GM21723 (cell line): ENCODE measurements around the gene TSSC4.
A peak's percentile ranks its signal among the peaks of the same experiment; 100 is the strongest.

Experiments
- ATAC-seq: cut with Tn5 transposase; IDR thresholded peaks from one replicate; pipeline ENCODE4 v1.9.1; 2021; ENCODE audit warnings: mild to moderate bottlenecking, moderate library complexity; ENCODE audit not compliant: unreplicated experiment

Gene TSSC4

DNA sequence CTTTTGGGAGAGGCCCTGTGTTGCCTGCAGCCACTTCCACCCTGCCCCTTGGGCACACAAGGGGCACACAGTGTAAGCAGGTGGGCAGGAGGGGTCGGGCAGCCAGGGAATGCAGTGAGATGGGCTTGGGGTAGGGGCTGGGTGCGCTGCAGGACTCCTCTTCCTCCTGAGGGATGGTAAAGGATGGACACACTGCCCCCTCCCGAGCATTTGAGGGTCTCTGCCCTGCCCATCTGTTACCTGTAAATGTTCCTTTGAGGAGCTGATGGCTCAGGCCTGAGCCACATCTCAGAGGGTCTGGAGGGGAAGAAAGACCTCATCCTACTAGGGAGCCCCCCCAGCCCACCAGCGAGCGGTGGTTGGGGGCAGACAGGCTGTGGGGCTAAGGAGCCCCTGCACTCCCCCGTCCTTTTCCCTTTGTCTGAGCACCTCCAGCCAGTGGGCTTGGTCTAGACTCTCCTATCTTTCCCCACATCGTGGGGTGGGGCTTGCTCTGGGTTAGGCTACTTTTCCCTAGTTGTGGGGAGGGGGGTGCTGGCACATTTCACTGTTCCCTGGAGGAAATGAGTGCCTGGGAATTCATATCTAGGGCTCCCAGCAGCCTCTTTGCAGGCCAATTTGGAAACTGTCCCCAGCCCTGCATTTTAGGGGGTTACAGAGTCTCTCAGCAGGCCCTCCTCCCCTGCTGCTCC is 1.7 kb upstream of the TSSC4 start:
- ATAC-seq: no peak

DNA sequence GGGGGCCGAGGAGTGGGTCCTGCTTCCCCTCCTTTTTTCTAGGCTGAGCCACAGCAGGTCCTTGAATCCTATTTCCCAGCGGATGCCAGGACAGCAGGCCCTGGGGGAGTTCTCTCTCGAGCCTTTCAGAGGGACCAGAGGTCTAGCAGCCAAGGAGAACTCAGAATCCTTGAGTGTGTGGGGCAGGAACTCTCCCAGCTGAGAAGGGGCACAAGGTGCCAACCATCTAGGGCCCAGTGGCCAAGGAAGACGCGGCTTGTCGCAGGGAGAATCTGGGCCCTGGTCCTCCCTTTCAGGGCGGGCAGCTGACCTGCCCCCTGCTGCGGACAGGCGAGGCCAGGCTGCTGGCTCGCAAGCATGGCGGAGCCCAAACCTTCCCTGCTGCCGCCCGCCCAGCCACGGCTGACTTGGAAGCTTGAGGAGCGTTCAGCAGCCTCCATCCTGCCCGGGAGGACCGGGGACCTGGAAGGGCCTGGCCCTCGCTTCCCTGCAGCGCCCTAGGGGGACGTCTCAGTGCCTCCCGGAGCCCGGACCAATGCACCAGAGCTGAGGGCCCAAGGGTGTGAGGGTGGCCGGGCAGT is 972 bp upstream of the TSSC4 start:
- ATAC-seq: peak; percentile 3

GRCh38 chr11:2400762-2401435 is 349 bp downstream of the TSSC4 start:
- ATAC-seq: peak; percentile 4

- no peak for ATAC-seq
These were observed 960 bp downstream of the TSSC4 start for GRCh38 chr11:2401436-2401984.

- no peak for ATAC-seq
These were observed 1.6 kb downstream of the TSSC4 start for GRCh38 chr11:2402106-2402505.

- ATAC-seq: no peak
These were observed 2.5 kb downstream of the TSSC4 start for GRCh38 chr11:2402890-2403645.

DNA sequence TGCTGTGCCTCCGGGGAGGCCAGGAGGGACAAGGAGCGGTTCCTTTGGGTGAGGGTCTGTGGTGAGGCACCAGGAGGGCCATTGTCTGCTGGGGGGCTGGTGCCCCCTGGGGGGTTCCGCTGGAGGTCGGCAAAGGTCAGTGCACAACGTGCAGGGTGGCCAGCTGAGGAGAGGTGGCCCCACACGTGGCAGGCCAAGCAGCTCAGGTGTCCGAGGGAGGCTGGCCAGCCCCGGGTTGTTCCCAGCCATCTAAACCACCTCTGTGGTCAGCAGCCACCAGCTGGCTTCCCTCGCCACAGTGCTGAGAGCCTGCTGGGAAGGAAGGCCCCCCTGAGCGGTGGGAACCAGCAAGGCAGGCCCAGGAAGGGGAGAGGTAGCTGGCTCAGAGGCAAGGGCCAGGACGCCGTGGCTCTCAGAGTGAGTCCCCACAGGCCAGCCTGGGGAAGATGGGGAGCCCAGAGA is 4.2 kb downstream of the TSSC4 start:
- ATAC-seq: no peak

DNA sequence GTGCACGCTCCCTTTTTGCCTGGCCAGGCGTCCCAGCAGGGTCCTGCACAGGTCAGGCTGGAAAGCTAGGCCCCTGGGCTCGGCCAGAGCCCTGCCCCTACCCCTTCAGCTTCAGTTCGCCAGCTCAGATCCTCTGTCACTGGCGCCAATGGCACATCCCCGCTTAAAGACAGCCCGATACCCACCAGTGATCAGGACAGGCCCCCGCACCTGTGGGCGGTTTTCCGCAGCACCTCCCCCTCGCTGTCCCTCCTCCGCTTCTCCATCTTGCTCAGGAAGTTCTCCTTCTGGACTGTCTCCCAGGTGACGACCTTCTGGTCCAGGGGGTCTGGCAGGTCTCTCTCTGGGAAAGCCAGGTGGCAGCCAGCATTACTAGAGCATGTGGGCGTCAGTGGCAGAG is 5.9 kb downstream of the TSSC4 start:
- ATAC-seq: no peak

DNA sequence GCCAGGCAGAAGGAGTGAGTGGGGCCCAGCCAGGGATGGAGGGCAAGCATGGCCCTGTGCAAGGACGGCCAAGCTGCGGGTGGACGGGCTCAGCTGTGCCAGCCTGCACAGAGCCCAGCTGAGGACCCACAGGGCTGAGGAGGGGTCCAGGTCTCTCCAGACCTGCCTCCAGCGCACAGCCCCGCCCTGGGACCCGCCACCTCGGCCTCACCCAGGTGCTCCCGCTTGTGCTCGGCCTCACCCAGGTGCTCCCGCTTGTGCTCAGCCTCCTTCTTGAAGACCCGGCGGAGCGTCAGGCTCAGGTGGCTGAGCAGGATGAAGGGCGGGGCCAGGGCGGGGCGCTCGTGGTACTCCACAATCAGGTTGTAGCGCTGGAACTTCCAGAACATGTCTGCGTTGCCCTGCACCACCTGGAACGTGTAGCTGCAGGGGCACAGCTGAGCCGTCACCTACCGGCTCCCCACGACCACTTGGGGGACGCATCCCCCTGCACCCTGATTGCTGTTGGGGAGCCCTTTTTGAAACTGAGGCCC is 6.4 kb downstream of the TSSC4 start:
- ATAC-seq: no peak

- no peak for ATAC-seq
These were observed 8.1 kb downstream of the TSSC4 start for GRCh38 chr11:2408671-2409070.

DNA sequence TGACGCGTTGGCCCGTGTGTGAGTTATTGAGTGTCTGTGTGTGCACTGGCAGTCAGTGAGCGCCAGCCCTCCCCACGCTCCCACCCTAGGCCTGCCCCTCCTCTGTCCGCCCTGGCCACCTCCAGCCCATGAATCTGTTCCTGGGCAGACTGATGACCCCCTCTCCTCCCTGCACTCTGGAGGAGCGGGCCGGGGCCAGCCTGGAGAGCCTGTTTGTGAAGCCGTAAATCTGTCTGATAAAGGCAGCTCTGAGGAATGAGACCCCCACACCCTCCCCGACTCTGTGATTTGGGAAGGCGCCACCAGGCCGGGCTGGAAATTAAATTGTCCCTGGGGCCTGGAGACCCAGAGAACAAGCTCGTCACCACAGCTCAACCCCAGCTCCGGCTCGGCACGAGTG is 8.6 kb downstream of the TSSC4 start:
- no peak for ATAC-seq

DNA sequence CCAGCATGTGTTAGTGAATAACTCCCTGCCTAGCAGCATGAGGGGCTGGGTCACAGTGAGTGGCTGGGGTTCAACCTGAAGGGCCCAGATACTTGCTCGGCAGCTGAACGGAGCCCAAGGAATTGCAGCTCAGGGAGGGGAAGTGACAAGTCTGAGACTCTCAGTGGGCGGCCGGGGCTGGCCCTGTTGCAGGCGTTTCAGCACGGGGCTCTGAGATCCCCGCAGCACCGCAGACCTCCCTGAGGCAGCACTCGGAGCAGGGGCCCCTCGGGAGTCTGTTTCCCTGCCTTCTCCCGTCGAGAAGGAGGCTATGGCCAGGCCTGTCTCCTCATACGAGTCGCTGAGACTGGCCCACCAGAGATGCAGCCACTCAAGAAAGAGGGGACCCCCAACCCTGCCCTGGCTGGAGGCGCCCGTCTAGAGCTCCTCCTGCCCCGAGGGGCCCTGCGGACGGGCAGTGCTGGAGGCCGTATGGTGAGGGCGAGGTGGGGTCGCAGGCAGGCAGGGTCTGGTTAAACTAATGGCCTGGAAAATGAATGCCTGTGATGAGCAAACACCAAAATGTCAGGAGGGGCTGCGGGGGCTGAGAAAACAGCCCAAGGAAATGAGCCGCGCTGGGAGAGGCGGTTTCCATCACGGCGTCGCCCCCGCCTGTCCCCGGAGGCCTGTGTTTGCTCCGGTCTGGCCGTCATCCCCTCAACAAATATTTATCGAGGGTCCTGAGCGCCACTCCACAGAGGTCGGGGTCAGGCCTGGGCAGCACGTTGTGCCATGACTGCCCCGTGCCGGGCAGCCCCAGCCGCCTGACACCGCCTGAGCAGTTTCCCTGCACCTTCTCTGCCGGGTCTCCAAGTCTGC is 9.3 kb downstream of the TSSC4 start:
- no peak for ATAC-seq

DNA sequence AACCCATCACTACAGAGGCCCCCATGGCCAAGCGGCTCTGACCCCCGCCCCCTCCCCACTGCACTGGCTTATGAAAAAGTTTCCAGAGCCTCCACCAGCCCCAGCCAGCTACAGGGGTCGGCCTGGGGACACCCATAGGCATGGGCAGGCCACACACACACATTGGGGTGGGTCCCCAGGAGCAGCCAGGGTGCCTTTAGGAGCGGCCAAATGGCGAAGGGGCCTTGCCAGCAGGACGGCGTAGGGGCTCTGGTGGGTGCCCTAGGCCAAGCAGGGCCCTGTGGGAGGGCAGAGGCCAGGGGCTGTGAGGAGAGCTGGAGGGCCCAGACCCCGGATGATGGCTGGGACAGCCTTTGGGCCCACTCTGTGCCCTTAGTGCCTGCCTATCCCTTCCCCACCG is 10.1 kb downstream of the TSSC4 start:
- ATAC-seq: no peak

GRCh38 chr11:2411446-2412305 is 11.1 kb downstream of the TSSC4 start:
- ATAC-seq: no peak

- no peak for ATAC-seq
These were observed 11.8 kb downstream of the TSSC4 start for GRCh38 chr11:2412323-2412722.

- no peak for ATAC-seq
These were observed 13.4 kb downstream of the TSSC4 start for GRCh38 chr11:2413742-2414579.

- ATAC-seq: no peak
These were observed 14.1 kb downstream of the TSSC4 start for GRCh38 chr11:2414616-2415015.

DNA sequence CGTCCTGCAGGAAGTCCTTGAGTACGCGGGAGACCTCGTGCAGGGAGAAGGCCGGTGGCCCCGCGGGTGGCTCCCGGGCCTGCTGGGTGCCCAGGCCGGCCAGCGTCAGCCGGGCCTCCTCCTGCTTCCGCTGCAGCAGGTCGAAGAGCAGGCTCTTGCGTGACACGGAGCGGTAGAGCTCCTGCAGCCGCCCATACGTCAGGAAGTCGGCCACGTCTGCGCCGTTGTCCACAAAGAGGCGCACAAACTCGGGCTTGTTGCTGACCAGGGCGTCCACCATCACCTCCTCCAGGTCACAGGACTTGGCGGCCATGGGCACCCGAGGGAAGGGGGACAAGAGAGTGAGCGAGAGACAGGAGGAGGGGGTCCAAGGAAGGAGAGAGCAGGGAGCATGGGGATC is 14.6 kb downstream of the TSSC4 start:
- no peak for ATAC-seq
